Stimulated activated naive CD8-positive, alpha-beta T cell treated with anti-CD3 and anti-CD28 coated beads, Interleukin-15, amount 100 ng/mL, for 72 hours (primary cell): ENCODE measurements around the gene ARHGAP10.
A peak's percentile ranks its signal among the peaks of the same experiment; 100 is the strongest.

Source experiments
- ATAC-seq: fragments of 150-1000 bp; cut with Tn5 transposase; 2 replicates; pipeline ENCODE4 v1.10.0; 2021; ENCODE audit warnings: mild to moderate bottlenecking, moderate library complexity
- DNase-seq, 2 donors: peaks; one replicate each; pipeline ENCODE4 v3.0.0; 2021 to 2022
- H3K27ac Mint-ChIP-seq, 2 donors: one replicate each; pipeline ENCODE4 v1.8.0; 2022; ENCODE audit warnings: mild to moderate bottlenecking in 2 of 2, mixed read lengths in 2 of 2, moderate library complexity in 2 of 2
- H3K27me3 Mint-ChIP-seq: one replicate; pipeline ENCODE4 v1.8.0; 2022; ENCODE audit warnings: mixed read lengths
- H3K4me1 Mint-ChIP-seq: one replicate; pipeline ENCODE4 v1.8.0; 2022; ENCODE audit warnings: mild to moderate bottlenecking, mixed read lengths
- H3K4me3 Mint-ChIP-seq, 2 donors: one replicate each; pipeline ENCODE4 v1.8.0; 2022; ENCODE audit warnings: mild to moderate bottlenecking in 2 of 2, mixed read lengths in 2 of 2, moderate library complexity in 1 of 2
- H3K9me3 Mint-ChIP-seq, 2 donors: one replicate each; pipeline ENCODE4 v1.8.0; 2022; ENCODE audit warnings: mixed read lengths in 2 of 2

ARHGAP10 gene

DNA sequence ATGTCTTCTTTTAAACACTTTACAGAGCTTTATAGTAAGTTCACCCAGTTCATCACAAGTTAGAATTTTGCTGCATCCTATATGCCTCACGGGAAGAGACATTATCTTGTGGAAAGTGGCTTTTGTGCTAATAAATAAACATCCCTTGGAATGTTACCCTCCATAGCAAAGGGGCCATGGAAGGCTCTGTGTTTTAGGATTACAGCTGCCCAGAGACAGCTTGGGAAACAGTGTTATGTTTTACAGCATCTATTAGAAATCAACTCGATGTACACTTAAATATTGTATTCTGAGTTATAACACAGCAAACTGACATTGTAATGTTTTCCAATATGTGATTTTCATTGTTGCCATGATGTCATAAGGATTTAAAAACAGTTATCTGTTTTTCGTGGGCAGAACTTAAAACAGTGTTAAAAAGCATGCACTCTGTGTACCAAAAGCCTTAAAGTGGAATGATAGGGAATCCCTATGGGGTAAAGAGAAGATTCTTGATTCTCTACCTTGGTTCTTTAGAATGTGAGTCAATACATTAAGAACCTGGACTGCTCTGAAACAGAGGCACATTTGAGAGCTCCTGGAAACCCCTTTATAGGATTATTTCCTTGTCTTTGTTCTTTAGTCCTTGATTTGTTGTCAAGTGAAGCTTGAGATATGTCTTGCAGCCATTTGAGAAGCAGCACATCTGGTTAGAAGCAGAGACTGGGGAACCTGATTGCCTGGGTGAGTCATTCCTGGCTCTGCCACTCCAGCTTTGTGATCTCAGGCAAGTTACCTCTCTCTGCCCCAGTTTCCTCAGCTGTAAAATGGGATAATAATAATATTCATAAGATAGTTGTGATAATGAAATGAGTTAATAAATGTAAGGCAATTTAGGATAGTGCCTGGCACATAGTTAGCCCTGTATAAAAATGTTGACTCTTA is 41.6 kb downstream of the ARHGAP10 start:
- no peak for ATAC-seq
- Mint-ChIP-seq H3K4me3 (no peak overlapping the region), H3K27me3 (no peaks in the 10 kb centered on the region), H3K9me3 (no peaks in the 10 kb centered on the region), H3K4me1 (peaks cover 21% of the 10 kb centered on the region), H3K27ac (no peak overlapping the region)
- DNase-seq: no peak

DNA sequence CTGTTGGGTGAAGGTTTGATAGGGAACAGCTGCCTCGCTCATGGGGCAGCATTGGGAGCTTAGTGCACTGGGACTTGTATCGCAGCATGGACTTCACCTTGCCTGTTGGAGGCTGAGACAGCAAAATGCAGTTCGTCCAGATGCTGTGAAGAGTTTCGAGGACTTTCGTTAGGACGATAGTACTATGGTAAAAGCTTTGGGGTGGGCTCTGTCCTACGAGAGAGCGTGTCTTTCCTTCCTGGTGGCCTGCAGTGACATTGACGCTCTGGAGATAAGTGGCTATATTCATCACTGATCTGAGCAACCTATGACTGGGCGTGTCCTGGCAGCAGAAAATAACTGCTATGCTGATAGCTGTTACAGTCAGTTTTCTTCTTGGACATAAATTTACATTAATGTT is 44.8 kb downstream of the ARHGAP10 start:
- no peaks in the 10 kb centered on the region for H3K27me3 Mint-ChIP-seq
- DNase-seq (no peak), ATAC-seq (no peak)
- no peak overlapping the region for H3K4me3 Mint-ChIP-seq
- H3K9me3 Mint-ChIP-seq: no peaks in the 10 kb centered on the region
- no peak overlapping the region for H3K27ac Mint-ChIP-seq
- H3K4me1 Mint-ChIP-seq: peaks cover 24% of the 10 kb centered on the region

GRCh38 chr4:147777456-147778091 is 45.7 kb downstream of the ARHGAP10 start:
- ATAC-seq: peak; percentile 62
- DNase-seq: no peak
- Mint-ChIP-seq H3K27me3 (no peaks in the 10 kb centered on the region), H3K27ac (no peak overlapping the region), H3K4me1 (peaks cover 29% of the 10 kb centered on the region), H3K4me3 (no peak overlapping the region), H3K9me3 (no peaks in the 10 kb centered on the region)

GRCh38 chr4:147778942-147779341 is 47.1 kb downstream of the ARHGAP10 start:
- Mint-ChIP-seq H3K9me3 (no peaks in the 10 kb centered on the region), H3K27ac (no peak overlapping the region), H3K4me1 (peaks cover 29% of the 10 kb centered on the region), H3K4me3 (no peak overlapping the region), H3K27me3 (no peaks in the 10 kb centered on the region)
- no peak for DNase-seq
- ATAC-seq: no peak

GRCh38 chr4:147779451-147779850 is 47.6 kb downstream of the ARHGAP10 start:
- Mint-ChIP-seq H3K27ac (no peak overlapping the region), H3K9me3 (no peaks in the 10 kb centered on the region), H3K4me1 (peaks cover 29% of the 10 kb centered on the region), H3K4me3 (no peak overlapping the region), H3K27me3 (no peaks in the 10 kb centered on the region)
- DNase-seq (no peak), ATAC-seq (no peak)

- Mint-ChIP-seq H3K4me3 (no peak overlapping the region), H3K27me3 (no peaks in the 10 kb centered on the region), H3K9me3 (no peaks in the 10 kb centered on the region), H3K27ac (no peak overlapping the region), H3K4me1 (peaks cover 32% of the 10 kb centered on the region)
- DNase-seq: no peak
- peak; percentile 67 for ATAC-seq
These were observed 48.4 kb downstream of the ARHGAP10 start for GRCh38 chr4:147780137-147780777.

- H3K27ac Mint-ChIP-seq: no peak overlapping the region
- H3K9me3 Mint-ChIP-seq: no peaks in the 10 kb centered on the region
- no peaks in the 10 kb centered on the region for H3K27me3 Mint-ChIP-seq
- ATAC-seq (peak; percentile 73), DNase-seq (no peak)
- H3K4me3 Mint-ChIP-seq: no peak overlapping the region
- peaks cover 45% of the 10 kb centered on the region for H3K4me1 Mint-ChIP-seq
These were observed 50.3 kb downstream of the ARHGAP10 start for GRCh38 chr4:147782087-147782781.

GRCh38 chr4:147785129-147785528 is 53.2 kb downstream of the ARHGAP10 start:
- no peak overlapping the region for H3K4me3 Mint-ChIP-seq
- no peaks in the 10 kb centered on the region for H3K9me3 Mint-ChIP-seq
- DNase-seq (no peak), ATAC-seq (no peak)
- H3K27ac Mint-ChIP-seq: no peak overlapping the region
- H3K4me1 Mint-ChIP-seq: peaks cover 43% of the 10 kb centered on the region
- H3K27me3 Mint-ChIP-seq: no peaks in the 10 kb centered on the region

DNA sequence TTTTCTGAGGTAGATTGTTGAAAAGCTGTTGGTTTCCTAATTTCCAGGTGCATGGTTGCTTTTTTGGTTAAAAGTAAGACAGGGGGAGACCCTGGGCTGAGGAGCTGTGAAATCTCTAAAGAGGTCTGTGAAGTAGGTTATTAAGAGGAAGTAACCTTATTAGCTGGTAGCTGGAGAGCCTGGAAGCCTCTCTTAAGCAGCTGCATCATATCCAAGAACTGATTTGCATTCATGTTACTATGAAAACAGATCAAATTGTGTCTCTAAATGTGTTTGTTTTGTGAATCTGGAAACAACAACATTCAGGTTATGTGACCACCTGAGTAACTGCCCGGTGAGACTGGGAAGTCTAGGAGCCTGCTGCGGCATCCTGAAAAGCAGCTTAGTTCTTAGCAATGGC is 54.1 kb downstream of the ARHGAP10 start:
- DNase-seq (no peak), ATAC-seq (no peak)
- no peaks in the 10 kb centered on the region for H3K9me3 Mint-ChIP-seq
- H3K27ac Mint-ChIP-seq: no peak overlapping the region
- H3K4me1 Mint-ChIP-seq: peaks cover 35% of the 10 kb centered on the region
- no peaks in the 10 kb centered on the region for H3K27me3 Mint-ChIP-seq
- no peak overlapping the region for H3K4me3 Mint-ChIP-seq

- DNase-seq (no peak), ATAC-seq (no peak)
- no peak overlapping the region for H3K4me3 Mint-ChIP-seq
- peaks cover 35% of the 10 kb centered on the region for H3K4me1 Mint-ChIP-seq
- H3K27ac Mint-ChIP-seq: no peak overlapping the region
- H3K9me3 Mint-ChIP-seq: no peaks in the 10 kb centered on the region
- no peaks in the 10 kb centered on the region for H3K27me3 Mint-ChIP-seq
These were observed 54.6 kb downstream of the ARHGAP10 start for GRCh38 chr4:147786531-147786930.

- DNase-seq (no peak), ATAC-seq (no peak)
- no peaks in the 10 kb centered on the region for H3K27me3 Mint-ChIP-seq
- H3K4me1 Mint-ChIP-seq: peaks cover 38% of the 10 kb centered on the region
- H3K9me3 Mint-ChIP-seq: no peaks in the 10 kb centered on the region
- no peak overlapping the region for H3K27ac Mint-ChIP-seq
- H3K4me3 Mint-ChIP-seq: no peak overlapping the region
These were observed 55.3 kb downstream of the ARHGAP10 start for GRCh38 chr4:147787204-147787603.

DNA sequence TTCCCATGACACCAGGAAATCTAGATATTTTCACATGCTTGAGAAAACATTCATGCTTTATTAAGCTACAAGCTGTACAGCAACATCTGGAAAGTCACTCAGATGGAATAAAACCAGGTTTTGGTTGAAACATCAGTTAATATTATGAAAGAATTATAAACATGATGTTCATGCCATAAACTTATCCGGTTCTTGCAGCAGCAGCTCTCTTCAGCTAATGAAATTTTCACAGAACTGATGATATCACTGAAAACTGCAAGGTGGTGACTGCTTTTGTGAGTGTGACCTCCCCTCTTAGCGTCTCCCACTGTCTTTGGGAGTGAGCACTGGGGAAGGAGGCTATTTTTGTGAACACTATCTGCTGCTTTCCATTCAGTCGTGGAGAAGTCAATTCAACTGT is 56.9 kb downstream of the ARHGAP10 start:
- H3K4me3 Mint-ChIP-seq: no peak overlapping the region
- H3K27me3 Mint-ChIP-seq: no peaks in the 10 kb centered on the region
- peaks cover 53% of the 10 kb centered on the region for H3K4me1 Mint-ChIP-seq
- no peak overlapping the region for H3K27ac Mint-ChIP-seq
- ATAC-seq (no peak), DNase-seq (no peak)
- H3K9me3 Mint-ChIP-seq: no peaks in the 10 kb centered on the region

DNA sequence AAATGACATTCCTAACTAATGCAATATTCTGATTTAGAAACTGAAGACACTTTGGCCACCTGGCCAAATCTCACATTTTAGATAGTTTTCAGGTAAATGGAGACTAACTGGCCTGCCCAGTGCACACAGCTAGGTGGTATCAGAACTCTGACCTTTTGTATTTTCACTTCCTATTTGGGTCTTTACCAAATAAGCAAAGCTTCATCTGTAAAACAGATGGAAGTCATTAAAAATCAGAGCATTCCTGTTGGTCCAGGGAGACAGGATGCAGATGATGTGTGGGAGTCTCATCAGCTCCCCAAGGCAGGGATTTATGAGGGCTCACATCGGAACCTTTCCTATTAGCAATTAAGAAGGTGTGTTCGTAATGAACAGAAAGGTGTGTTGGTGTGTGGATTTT is 57.7 kb downstream of the ARHGAP10 start:
- H3K27ac Mint-ChIP-seq: no peak overlapping the region
- ATAC-seq (no peak), DNase-seq (no peak)
- no peaks in the 10 kb centered on the region for H3K27me3 Mint-ChIP-seq
- no peak overlapping the region for H3K4me3 Mint-ChIP-seq
- H3K4me1 Mint-ChIP-seq: peaks cover 61% of the 10 kb centered on the region
- no peaks in the 10 kb centered on the region for H3K9me3 Mint-ChIP-seq

GRCh38 chr4:147790412-147790811 is 58.5 kb downstream of the ARHGAP10 start:
- ATAC-seq (no peak), DNase-seq (no peak)
- H3K9me3 Mint-ChIP-seq: no peaks in the 10 kb centered on the region
- H3K27ac Mint-ChIP-seq: no peak overlapping the region
- H3K4me3 Mint-ChIP-seq: no peak overlapping the region
- H3K4me1 Mint-ChIP-seq: peaks cover 64% of the 10 kb centered on the region
- no peaks in the 10 kb centered on the region for H3K27me3 Mint-ChIP-seq

GRCh38 chr4:147791341-147791740 is 59.5 kb downstream of the ARHGAP10 start:
- DNase-seq: no peak
- no peak for ATAC-seq
- no peaks in the 10 kb centered on the region for H3K9me3 Mint-ChIP-seq
- no peak overlapping the region for H3K27ac Mint-ChIP-seq
- H3K4me3 Mint-ChIP-seq: no peak overlapping the region
- peaks cover 57% of the 10 kb centered on the region for H3K4me1 Mint-ChIP-seq
- H3K27me3 Mint-ChIP-seq: no peaks in the 10 kb centered on the region
